SK-N-SH (cell line): ENCODE data around the gene KDM2A. TPM values are rescaled to one million over a fixed set of nuclear protein-coding genes. Genes with fewer than 3 reads are reported as not detected.
A peak's percentile ranks its signal among the peaks of the same experiment; 100 is the strongest.

Experiments used
- CTCF ChIA-PET: fragments of 300-600, 350-600 bp; formaldehyde crosslinking; extraction: SDS; loops from one replicate; lab custom pipeline; 2021; lab: Yijun Ruan, JAX
- POLR2A ChIA-PET: fragments of 350-600 bp; sonication (Branson Sonifier 250); formaldehyde crosslinking; extraction: SDS; loops from one replicate; lab custom pipeline; 2020; ENCODE audit warnings: antibody characterized with exemption, inconsistent platforms; lab: Yijun Ruan, JAX
- DNase-seq: peaks from one replicate; pipeline ENCODE4 v3.0.0; 2012
- H2AFZ ChIP-seq: fragments of 200-600 bp; sonication (generic); 2 replicates; pipeline ENCODE4 v1.8.1; 2016; ENCODE audit warnings: antibody characterized with exemption, mild to moderate bottlenecking, low read depth
- H3F3A ChIP-seq: fragments of 200-600 bp; sonication (generic); replicated peaks from 2 replicates; pipeline ENCODE3; 2016; ENCODE audit warnings: antibody characterized with exemption, mild to moderate bottlenecking; ENCODE audit not compliant: insufficient read depth
- H3K27ac ChIP-seq, 2 experiments: fragments of 200-500 bp in 1 of 2; fragments of 200-600 bp in 1 of 2; sonication (Bioruptor generic) in 1 of 2; sonication (generic), shearing (Covaris generic) in 1 of 2; 2 replicates each; pipeline versions ENCODE4 v1.5.1 to v1.6.1; 2014 to 2016; ENCODE audit warnings: low read depth in 2 of 2, inconsistent platforms in 1 of 2, low read length in 1 of 2, mild to moderate bottlenecking in 1 of 2, mixed read lengths in 1 of 2
- H3K27me3 ChIP-seq: fragments of 200-600 bp; sonication (generic), shearing (Covaris generic); 2 replicates; pipeline ENCODE4 v1.6.1; 2016; ENCODE audit warnings: mixed run types; ENCODE audit not compliant: insufficient read depth
- H3K36me3 ChIP-seq, 2 experiments: fragments of 200-500 bp in 1 of 2; fragments of 200-600 bp in 1 of 2; sonication (Bioruptor generic) in 1 of 2; sonication (generic) in 1 of 2; replicated peaks in 1 of 2; 2 replicates each; pipeline versions ENCODE3 to v1.5.1; 2014 to 2016; ENCODE audit warnings: low read length in 1 of 2, mild to moderate bottlenecking in 1 of 2; ENCODE audit not compliant: insufficient read depth in 2 of 2, control insufficient read depth in 1 of 2
- H3K4me1 ChIP-seq, 2 experiments: fragments of 200-500 bp in 1 of 2; fragments of 200-600 bp in 1 of 2; sonication (Bioruptor generic) in 1 of 2; sonication (generic), shearing (Covaris generic) in 1 of 2; 2 replicates each; pipeline versions ENCODE4 v1.5.1 to v1.6.1; 2014 to 2016; ENCODE audit warnings: low read depth in 1 of 2, low read length in 1 of 2, mixed run types in 1 of 2; ENCODE audit not compliant: insufficient read depth in 2 of 2, control insufficient read depth in 1 of 2
- H3K4me2 ChIP-seq: fragments of 200-600 bp; sonication (generic), shearing (Covaris generic); 2 replicates; pipeline ENCODE4 v1.6.1; 2017; ENCODE audit warnings: mixed run types
- H3K4me3 ChIP-seq, 2 experiments: fragments of 200-500 bp in 1 of 2; fragments of 200-600 bp in 1 of 2; sonication (Bioruptor generic) in 1 of 2; sonication (generic), shearing (Covaris generic) in 1 of 2; 2 replicates each; pipeline versions ENCODE4 v1.5.1 to v1.8.1; 2014 to 2016; ENCODE audit warnings: low read depth in 2 of 2, inconsistent platforms in 1 of 2, low read length in 1 of 2, mild to moderate bottlenecking in 1 of 2, mixed read lengths in 1 of 2, moderate library complexity in 1 of 2
- H3K79me2 ChIP-seq: fragments of 200-600 bp; sonication (generic); 2 replicates; pipeline ENCODE4 v1.8.1; 2017; ENCODE audit warnings: mild to moderate bottlenecking; ENCODE audit not compliant: insufficient read depth
- H3K9ac ChIP-seq: fragments of 200-600 bp; sonication (generic); 2 replicates; pipeline ENCODE4 v1.6.1; 2017; ENCODE audit warnings: mixed run types
- H3K9me2 ChIP-seq: fragments of 200-600 bp; sonication (generic); 2 replicates; pipeline ENCODE4 v1.6.1; 2017; ENCODE audit warnings: mixed run types
- H3K9me3 ChIP-seq: fragments of 200-600 bp; sonication (generic); 2 replicates; pipeline ENCODE4 v1.6.1; 2017; ENCODE audit warnings: mixed run types, mild to moderate bottlenecking, moderate library complexity
- H4K20me1 ChIP-seq: fragments of 200-600 bp; sonication (generic); 2 replicates; pipeline ENCODE4 v1.6.1; 2017; ENCODE audit warnings: mild to moderate bottlenecking, mixed run types; ENCODE audit not compliant: insufficient read depth
- CHD2 ChIP-seq: fragments of 150-350 bp; IDR thresholded peaks from 2 replicates; pipeline ENCODE4 v1.6.1; 2018; ENCODE audit warnings: low read length; ENCODE audit not compliant: partially characterized antibody
- CTCF ChIP-seq: fragments of 200-600 bp; sonication (generic); IDR thresholded peaks from 2 replicates; pipeline ENCODE4 v1.6.1; 2017; ENCODE audit warnings: antibody characterized with exemption, mild to moderate bottlenecking, moderate library complexity
- ELF1 ChIP-seq: IDR thresholded peaks from 2 replicates; pipeline ENCODE4 v1.4.0; 2012
- EZH2phosphoT487 ChIP-seq: fragments of 200-600 bp; sonication (generic); IDR thresholded peaks from 2 replicates; pipeline ENCODE4 v1.6.1; 2017; ENCODE audit warnings: low read depth, mixed run types, mild to moderate bottlenecking, antibody characterized with exemption, moderate library complexity, borderline replicate concordance
- FOSL2 ChIP-seq: IDR thresholded peaks from 2 replicates; pipeline ENCODE4 v1.4.0; 2012; ENCODE audit warnings: low read depth, mild to moderate bottlenecking, moderate library complexity, borderline replicate concordance
- FOXJ3 ChIP-seq: sonication (generic); formaldehyde crosslinking; IDR thresholded peaks from 2 replicates; pipeline ENCODE4 v1.5.1; 2020; ENCODE audit warnings: mild to moderate bottlenecking, missing genetic modification reagents
- FOXM1 ChIP-seq: IDR thresholded peaks from 2 replicates; pipeline ENCODE4 v1.4.0; 2012; ENCODE audit warnings: low read depth, mild to moderate bottlenecking
- GABPA ChIP-seq: IDR thresholded peaks from 2 replicates; pipeline ENCODE4 v1.4.0; 2012; ENCODE audit warnings: low read depth, mild to moderate bottlenecking
- GATA2 ChIP-seq: sonication (generic); formaldehyde crosslinking; IDR thresholded peaks from 2 replicates; pipeline ENCODE4 v1.5.0; 2020; ENCODE audit warnings: mild to moderate bottlenecking, missing genetic modification reagents
- IRF3 ChIP-seq: fragments of 150-350 bp; IDR thresholded peaks from 2 replicates; pipeline ENCODE4 v1.6.1; 2016; ENCODE audit warnings: mild to moderate bottlenecking, low read depth, low read length
- JUND ChIP-seq: IDR thresholded peaks from 2 replicates; pipeline ENCODE4 v1.4.0; 2012
- MXI1 ChIP-seq: IDR thresholded peaks from 2 replicates; pipeline ENCODE4 v1.6.1; 2012; ENCODE audit warnings: mild to moderate bottlenecking, low read depth, low read length, improper control_type of control experiment
- NFIC ChIP-seq: IDR thresholded peaks from 2 replicates; pipeline ENCODE4 v1.4.0; 2012; ENCODE audit warnings: borderline replicate concordance
- NRF1 ChIP-seq: IDR thresholded peaks from 2 replicates; pipeline ENCODE4 v1.6.1; 2012; ENCODE audit warnings: low read depth, mild to moderate bottlenecking, low read length
- POLR2AphosphoS5 ChIP-seq: IDR thresholded peaks from 2 replicates; pipeline ENCODE4 v1.6.1; 2012; ENCODE audit warnings: low read depth, low read length
- RAD21 ChIP-seq: IDR thresholded peaks from 2 replicates; pipeline ENCODE4 v1.6.1; 2012; ENCODE audit warnings: mild to moderate bottlenecking, low read length
- RCOR1 ChIP-seq: fragments of 150-350 bp; IDR thresholded peaks from 2 replicates; pipeline ENCODE4 v1.6.1; 2017; ENCODE audit warnings: antibody characterized with exemption, low read length
- REST ChIP-seq: IDR thresholded peaks from 2 replicates; pipeline ENCODE4 v1.6.1; 2012; ENCODE audit warnings: mild to moderate bottlenecking, low read depth, low read length, moderate library complexity
- RFX5 ChIP-seq: IDR thresholded peaks from 2 replicates; pipeline ENCODE4 v1.6.1; 2012; ENCODE audit warnings: mild to moderate bottlenecking, improper control_type of control experiment, low read length
- SMC3 ChIP-seq: IDR thresholded peaks from 2 replicates; pipeline ENCODE4 v1.6.1; 2012; ENCODE audit warnings: low read depth, low read length, improper control_type of control experiment
- TCF12 ChIP-seq: IDR thresholded peaks from 2 replicates; pipeline ENCODE4 v1.4.0; 2012
- TEAD4 ChIP-seq: IDR thresholded peaks from 2 replicates; pipeline ENCODE4 v1.4.0; 2012; ENCODE audit warnings: mild to moderate bottlenecking, borderline replicate concordance; ENCODE audit not compliant: insufficient read depth
- YY1 ChIP-seq: IDR thresholded peaks from 2 replicates; pipeline ENCODE4 v1.4.0; 2012; ENCODE audit warnings: low read depth, mild to moderate bottlenecking
- WGBS: methylation state at CpG from one replicate; pipeline ENCODE4 v1.1.6; 2017; ENCODE audit warnings: low lambda C conversion rate; 5-methylcytosine and 5-hydroxymethylcytosine counted together
- polyA plus RNA-seq, 3 experiments: library from polyadenylated mRNA; depleted of rRNA; stranded (reverse); fragments of >200 nt; gene quantifications; 2 replicates each; pipeline ENCODE4 v1.2.3, GENCODE V29; 2012

KDM2A gene
- polyA plus RNA-seq, 1 of the 3 experiments (the other 2 are of a cell fraction): 28.4 TPM

- TF ChIP-seq REST (no peak), RFX5 (no peak), RAD21 (no peak), YY1 (no peak), SMC3 (no peak), FOXJ3 (no peak), FOSL2 (no peak), MXI1 (no peak)
Observed at GRCh38 chr11:67261946-67262681, 143.1 kb downstream of the KDM2A start (continued).

GRCh38 chr11:67262731-67263675, 143.9 kb downstream of the KDM2A start:
- H3K27me3 ChIP-seq: no peaks in the 10 kb centered on the region
- H2AFZ ChIP-seq: peak overlapping the region; percentile 81
- DNase-seq: peak; percentile 92
- POLR2A ChIA-PET: interaction anchor here (3.2 kb wide), 1 partner anchor 55 kb away, joined by 19 read pairs; no protein-coding TSS in a partner anchor
- H3K27ac ChIP-seq: peak overlapping the region; percentile 58 to 68; a peak in 3 of 4 replicates
- H3K36me3 ChIP-seq: peaks cover 0 to under 1% of the 10 kb centered on the region in 2 experiments
- H3F3A ChIP-seq: peaks cover 18% of the 10 kb centered on the region
- no peaks in the 10 kb centered on the region for H3K9me3 ChIP-seq
- no peaks in the 10 kb centered on the region for H3K9me2 ChIP-seq
- H4K20me1 ChIP-seq: no peaks in the 10 kb centered on the region; the same call in 1 of the 2 replicates
- CTCF ChIA-PET: interaction anchor here (0.6 to 10.0 kb wide), 47 partner anchors 9 to 718 kb away, joined by 3 to 274 read pairs (median 5); partner anchors contain the start of genes ANKRD13D, CLCF1, POLD4 and RAD9A
- peaks cover 9 to 30% of the 10 kb centered on the region in 2 experiments; a peak in 2 of 4 replicates for H3K4me1 ChIP-seq
- H3K9ac ChIP-seq: no peak overlapping the region
- no peak overlapping the region for H3K4me3 ChIP-seq
- H3K4me2 ChIP-seq: peak overlapping the region; percentile 66
- peaks cover 15% of the 10 kb centered on the region for H3K79me2 ChIP-seq
- WGBS: 54% methylated on average over 21 of the region's 22 CpGs
- TF ChIP-seq GATA2 (CRISPR knock-in tag) (no peak), IRF3 (no peak), SMC3 (peak; percentile 84), POLR2AphosphoS5 (no peak), ELF1 (peak; percentile 98), EZH2phosphoT487 (no peak), NRF1 (no peak), CTCF (peak; percentile 88), NFIC (peak; percentile 77), MXI1 (peak; percentile 46; the same call in 1 of the 2 replicates), GABPA (peak; percentile 52), YY1 (no peak), FOXM1 (no peak), CHD2 (no peak), FOSL2 (peak; percentile 42; the same call in 1 of the 2 replicates), RCOR1 (no peak), RAD21 (peak; percentile 72), JUND (no peak), TCF12 (no peak; the same call in 1 of the 2 replicates), TEAD4 (no peak)
